Dermis microvascular lymphatic vessel endothelial cell (primary cell): ENCODE results near the gene BIVM. TPM values are rescaled to one million over a fixed set of nuclear protein-coding genes. Genes with fewer than 3 reads are reported as not detected.

Experiments used
- DNase-seq, 2 donors: peaks; one replicate each; pipeline versions ENCODE4 v3.0.0 to v3.0.0-alpha.2; 2010; ENCODE audit warnings: low read depth in 2 of 2
- total RNA-seq: library from RNA; depleted of rRNA; stranded (reverse); fragments of >200 nt; gene quantifications from 2 replicates; pipeline ENCODE4 v1.2.1, GENCODE V29; 2014

BIVM gene
- total RNA-seq, 1 donor from 2014 or later: 13.6 TPM

DNA sequence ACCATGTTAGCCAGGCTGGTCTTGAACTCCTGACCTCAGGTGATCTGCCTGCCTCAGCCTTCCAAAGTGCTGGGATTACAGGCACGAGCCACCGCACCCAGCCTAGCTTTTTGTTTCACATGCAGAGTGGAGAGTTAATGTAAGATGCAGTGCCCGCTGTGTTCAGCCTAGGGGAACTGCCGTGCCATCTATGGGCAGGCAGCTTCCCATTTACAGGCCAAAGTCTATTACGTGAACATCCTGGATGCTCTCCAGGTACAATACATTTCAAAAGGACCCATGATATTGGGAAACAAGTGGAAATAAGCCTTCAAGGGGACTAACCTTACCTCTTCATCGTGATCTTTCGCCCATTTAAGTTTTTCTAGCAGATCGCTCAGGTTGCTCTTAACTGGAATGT lies 10.2 kb upstream of the BIVM start:
- DNase-seq: no peak

DNA sequence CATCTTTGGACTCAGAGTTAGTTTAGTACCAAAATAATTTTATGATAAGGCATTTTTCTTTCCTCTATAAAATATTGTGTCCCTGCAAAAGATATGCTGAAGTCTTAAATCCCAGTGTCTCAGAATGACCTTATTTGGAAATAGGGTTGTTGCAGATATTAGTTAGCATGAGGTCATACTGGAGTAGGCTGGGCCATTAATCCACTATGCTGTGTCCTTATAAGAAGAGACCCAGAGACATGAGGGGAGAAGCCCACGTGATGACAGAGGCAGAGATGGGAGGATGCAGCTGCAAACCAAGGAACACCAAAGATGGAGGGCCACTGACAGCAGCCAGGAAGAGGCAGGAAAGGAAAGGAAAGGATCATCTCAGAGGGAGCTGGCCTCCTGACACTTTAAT lies 6.5 kb upstream of the BIVM start:
- no peak for DNase-seq

DNA sequence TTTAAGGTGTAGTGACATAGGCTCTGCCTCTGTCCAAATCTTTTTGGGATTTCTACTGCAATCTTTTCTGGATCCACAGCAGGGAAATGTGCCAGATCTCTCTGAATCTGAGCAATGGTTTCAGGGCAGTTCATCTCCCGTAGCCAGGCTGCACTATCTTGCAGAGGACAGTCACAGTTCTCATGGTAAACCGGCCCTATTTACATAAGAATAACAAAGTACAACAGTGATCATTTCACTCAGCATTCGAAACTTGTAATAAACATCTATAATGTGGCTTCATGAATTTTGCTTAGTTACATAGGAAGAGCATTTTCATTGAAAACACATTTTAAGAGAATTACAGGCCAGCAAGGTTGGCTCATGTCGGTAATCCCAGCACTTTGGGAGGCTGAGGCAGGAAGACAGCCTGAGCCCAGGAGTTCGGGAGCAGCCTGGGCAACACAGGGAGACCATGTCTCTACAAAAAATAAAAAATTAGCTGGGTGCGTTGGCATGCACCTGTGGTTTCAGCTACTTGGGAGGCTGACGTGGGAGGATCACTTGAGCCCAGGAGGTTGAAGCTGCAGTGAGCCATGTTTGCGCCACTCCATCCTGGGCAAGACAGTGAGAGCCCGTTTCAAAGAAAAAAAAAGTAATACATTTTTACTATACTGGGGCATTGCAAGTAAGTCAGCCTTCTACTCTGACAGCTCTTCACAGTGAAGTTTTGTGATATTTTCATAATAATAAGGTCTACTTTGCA lies 5.1 kb upstream of the BIVM start:
- DNase-seq: no peak

DNA sequence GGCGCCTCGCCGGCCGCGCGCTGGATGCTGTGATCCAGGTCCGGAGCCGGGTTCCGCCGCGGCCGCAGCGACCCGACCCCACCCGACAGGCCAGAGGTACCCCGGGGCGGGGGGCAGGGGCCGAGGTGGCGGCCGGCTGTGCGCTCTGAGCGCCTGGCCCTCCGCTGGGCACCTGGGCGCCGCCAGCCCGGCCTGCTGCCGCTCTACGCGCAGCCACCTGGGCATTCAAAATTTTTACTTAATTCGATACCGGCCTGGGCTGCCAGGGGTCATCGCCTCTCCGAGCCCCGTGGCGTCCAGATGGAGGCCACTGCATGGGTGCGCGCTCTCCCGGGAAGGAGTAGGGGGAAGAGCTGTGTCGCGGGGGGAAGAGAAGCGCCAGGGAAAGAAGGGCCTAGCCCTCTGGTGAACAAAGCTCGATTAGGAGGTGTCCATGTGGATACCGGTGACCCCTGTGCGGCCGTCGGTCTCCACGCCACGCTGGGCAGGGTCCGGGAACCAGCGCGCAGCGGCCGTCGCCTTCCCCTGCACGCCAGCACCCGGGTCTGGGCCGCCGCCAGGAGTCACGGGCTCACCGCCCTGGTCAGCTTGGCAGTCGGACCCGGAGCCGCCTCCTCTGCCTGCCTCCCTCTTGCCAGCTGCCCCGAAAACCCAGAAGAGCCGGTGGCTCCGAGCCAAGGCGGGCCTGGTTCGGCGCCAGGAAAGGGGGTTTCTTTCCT lies 666 bp downstream of the BIVM start:
- peak in 1 of 2 donors; percentile 33 for DNase-seq

DNA sequence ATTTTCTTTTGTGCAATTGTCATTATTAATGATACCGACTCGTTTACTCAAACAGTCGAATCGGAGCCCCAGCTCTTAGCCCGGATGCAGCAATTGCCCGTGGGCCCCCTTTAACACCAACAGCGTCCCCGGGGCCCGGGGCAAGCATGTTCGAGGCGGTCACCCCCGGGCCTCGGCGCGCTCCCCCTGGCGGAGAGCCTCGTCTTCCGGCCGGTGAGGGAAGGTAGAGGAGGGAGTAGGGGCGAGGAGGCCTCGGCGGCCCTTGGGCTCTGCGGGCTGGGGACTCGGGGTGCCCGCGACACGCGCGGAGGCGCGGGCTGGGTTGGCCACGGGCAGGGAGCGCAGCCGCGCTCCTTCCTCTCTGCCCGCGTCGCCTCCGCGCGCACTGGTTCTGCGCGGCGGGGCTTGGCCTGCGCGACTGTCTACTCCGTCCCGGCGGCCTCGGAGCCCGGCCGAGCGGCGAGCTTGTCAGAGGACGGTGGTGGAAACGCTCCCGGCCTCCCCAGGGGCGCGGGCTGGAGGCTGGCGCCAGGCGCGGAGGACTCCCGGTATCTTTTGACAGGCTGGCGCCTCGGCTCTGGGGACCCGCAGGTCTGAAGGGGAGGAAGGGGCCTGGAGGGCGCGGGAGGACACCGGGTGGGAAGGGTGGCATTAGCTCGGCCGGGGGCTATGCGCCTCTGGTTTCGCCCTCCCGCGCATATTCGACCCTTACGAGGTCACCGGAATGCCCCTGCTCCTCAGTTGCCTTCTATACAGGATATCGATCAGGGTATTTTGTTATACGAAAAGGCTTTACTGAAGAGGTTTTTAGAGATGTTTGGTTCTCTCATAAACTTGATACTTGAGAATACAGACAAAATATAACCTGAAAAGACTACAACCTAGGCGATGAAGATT lies 1.5 kb downstream of the BIVM start:
- DNase-seq: peak in 1 of 2 donors; percentile 82

DNA sequence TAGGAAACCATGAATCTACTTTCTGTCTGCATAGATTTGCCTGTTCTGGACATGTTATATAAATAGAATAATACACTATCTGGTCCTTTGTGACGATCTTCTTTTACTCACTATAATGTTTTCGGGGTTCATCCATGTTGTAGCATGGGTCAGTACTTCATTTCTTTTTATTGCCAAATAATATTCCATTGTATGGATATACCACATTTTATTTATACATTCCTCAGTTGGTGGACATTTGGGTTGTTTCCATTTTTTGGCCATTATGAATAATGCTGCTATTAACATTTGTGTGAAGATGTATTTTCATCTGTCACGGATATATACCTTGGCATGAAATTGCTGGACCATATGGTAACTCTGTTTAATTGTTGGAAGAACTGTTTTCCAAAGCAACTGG lies 6.8 kb downstream of the BIVM start:
- no peak for DNase-seq

DNA sequence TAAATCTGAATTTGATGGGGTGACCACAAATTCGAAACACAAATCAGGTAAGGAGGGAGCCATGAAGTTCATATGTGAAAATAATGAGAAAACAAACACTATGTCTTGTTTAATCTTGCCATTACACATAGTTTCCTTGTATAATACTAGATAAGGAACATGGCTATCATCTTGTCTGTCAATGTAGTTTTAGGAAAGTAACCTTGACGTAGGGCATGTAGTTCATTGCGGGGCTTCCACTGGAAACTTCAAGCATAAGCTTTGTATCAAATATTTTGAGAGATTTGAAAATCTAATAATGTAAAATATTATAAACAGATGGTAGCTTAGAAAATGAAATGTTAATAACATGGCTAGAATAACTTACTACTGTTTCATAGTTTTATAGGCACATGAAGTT lies 8.8 kb downstream of the BIVM start:
- DNase-seq: no peak

DNA sequence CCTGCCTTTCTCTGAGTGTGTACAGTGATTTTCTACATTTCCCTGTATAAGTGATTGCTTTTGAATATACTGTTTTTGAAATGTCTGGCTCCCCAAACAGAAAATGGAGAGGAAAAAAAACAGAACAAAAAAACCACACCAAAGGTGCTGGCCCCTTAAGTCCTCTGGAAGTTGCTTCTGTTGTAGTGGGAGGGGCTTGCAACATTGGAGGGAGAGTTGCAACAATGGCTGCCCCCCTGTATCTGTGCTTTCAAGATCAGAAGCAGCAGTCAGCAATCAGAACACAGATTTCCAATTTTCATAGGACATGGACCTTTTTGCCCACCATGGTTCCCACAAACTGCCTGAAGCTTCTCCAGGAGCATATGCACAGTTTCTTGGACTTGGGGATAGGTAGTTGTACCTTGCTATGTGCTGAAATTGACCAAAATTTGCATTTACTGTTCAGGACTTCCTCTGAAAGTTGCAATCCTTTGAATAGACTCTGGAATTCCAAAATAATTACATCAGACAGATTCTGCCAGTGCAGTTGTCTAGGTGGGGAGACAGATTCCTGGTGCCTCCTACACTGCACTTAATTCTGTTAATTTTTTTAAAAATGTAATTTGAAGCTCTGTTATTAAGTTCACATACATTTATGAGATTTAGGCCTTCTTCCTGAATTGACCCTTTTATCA lies 13.8 kb downstream of the BIVM start:
- no peak for DNase-seq

DNA sequence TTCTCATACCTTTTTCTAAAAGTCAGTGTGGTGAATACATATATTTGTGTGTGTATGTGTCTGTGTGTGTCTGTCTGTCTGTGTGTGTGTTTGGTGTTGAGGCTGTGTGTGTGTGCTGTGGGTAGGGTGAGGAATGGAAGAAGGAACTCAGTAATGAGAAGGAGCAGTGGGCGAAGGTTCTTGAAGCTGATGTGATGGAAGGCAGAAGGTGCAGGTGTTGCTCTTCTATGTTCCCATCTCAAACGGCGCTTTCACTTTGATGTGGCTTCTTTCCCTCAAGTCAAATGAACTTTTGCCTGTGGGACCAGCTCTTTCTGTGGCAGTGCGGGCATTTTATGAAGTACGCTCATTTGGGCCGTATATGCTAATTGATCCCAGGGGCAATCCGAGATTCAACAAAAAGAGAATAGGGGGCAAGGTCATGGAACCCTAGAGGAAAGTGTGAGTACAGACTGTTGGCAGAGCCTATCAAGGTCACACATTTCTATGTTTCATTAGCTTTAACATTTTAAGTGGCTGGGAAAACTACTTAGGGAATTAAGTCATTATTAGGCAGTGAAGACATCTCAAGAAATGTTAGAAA lies 15.2 kb downstream of the BIVM start:
- no peak for DNase-seq

DNA sequence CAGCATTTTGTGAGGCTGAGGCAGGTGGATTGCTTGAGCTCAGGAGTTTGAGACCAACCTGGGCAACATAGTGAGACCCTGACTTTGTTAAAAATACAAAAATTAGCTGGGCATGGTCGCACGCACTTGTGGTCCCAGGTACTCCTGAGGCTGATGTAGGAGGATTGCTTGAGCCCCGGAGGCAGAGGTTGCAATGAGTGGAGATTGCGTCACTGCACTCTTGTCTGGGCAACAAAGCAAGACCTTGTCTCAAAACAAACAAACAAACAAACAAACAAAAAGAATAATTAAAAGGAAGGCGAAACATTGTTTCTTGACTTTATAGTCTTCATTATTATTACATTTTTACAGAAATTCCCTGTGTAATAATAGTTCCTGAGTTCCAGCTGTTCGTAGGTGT lies 15.9 kb downstream of the BIVM start:
- DNase-seq: no peak

DNA sequence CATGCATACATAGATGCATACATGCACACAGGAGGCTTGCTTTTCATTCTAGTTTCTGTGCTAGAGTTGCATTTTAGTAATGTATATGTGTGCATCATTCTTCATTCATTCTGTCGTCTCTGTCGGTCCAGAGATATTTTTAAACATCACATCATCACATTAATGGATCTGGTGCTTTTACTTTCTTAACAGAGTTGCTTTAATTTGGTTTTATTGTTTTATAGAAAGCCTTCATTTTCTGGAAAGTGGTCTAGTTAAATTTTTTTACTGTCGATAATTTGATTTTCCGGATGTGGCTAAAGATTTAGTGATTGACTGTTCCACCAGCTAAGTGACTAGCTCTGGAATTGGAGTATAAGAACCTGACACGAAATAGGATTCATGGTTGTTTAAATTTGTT lies 16.9 kb downstream of the BIVM start:
- no peak for DNase-seq

DNA sequence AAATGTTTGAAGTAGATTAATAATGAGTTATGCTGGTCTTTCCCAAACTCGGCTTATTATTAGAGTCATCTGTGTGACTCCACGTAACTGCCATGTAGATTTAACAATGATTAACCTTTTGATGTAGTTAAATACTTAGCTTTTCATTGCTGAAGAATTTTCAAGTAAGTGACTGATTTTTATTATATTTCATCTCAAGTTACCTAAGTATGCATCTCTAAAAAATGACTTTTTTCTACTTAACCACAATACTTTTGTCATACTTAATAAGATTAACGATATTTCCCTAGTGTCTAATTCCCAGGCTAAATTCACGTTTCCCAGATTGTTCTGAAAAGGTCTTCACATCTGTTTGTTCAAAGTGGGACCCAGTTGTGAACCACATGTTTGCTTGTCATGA lies 17.8 kb downstream of the BIVM start:
- no peak for DNase-seq

DNA sequence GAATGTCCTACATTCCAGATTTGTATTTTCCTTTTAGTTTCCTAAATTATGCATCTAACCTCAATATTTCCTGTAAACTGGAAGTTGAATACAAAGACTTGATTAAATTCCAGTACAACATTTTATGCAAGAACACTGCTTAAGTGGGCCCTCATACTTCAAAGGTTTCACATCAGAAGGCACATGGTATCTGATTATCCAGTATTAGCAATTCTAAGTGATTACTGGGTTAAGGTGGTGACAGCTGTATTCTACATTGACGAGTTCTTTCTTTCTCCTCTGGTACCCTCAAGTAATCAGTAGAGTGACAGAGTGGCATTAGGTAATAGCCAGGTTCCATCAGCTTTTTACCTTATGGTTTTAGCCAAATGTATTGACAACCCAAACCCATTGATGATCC lies 18.3 kb downstream of the BIVM start:
- no peak for DNase-seq

DNA sequence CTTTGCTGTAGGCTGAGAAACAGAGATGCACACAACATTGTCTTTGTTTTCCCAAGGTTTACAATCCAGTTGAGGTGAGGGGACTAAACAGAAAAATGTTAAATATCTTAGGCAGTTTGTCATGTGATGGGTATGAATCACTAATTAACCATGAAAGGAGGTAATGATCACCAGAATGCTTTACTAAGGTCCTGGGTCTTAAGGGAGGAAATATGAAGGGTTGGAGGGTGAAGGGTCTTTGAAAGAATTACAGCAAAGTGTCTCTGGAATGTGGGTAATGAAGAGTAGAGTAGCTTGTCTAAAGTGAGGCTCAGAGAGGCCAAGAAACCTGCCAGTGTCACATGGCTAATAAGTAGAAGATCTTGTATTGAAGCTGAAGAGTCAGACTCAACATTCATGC lies 19.0 kb downstream of the BIVM start:
- no peak for DNase-seq

DNA sequence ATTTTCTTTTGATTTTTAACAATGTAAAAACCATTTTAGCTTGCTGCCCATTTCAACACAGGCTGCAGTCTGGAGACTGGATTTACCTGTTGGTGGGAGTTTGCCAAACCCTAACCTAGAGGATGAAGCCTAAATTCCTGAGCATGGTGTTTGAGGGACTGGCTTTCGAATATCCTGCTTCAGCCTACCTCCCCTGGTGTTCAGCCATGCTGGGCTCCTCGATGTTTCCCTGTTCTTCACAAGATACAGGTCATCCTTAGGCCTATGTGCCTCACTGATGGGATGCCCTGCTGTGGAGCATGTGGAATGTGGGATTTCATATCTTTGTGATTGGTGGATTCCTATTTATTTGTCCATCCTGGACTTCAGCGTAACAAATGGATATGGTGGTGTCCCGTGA lies 26.5 kb downstream of the BIVM start:
- DNase-seq: no peak

DNA sequence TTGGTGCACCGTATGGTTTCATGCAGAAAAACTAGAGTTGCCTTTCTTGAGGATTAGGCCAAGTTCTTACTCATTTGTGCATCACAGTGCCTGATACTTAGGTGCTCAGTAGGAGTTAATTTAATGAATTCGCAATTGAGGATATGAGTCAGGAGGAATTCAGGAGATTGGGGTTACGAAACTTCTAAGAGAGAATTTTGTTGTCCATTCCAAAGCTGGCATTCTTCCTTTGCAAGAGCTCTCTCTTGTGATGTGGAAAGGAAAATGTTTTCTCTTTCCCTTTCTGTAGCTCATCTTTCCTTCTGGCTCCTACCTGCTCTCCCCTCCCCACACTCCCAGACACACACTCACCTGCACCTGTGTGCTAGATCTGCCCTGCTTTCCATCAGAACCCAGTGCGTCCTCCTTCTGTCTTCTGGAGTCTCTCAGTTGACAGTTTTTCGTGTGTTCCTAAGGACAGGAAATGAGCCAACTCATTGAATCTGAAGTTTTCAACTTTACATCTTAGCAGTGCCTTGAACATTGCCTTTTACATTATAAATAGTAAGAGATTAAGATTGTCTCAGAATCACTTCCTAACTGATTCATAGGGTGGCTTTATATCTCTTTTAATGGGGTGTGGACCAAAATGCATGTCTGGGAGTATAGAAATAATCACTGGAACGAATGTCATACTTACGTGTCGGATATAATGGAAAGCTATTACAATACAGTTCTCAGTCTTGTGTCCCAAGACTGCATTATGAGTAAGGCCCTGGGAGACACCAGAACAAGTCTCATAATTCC lies 27.2 kb downstream of the BIVM start:
- peak in 1 of 2 donors; percentile 37 for DNase-seq

DNA sequence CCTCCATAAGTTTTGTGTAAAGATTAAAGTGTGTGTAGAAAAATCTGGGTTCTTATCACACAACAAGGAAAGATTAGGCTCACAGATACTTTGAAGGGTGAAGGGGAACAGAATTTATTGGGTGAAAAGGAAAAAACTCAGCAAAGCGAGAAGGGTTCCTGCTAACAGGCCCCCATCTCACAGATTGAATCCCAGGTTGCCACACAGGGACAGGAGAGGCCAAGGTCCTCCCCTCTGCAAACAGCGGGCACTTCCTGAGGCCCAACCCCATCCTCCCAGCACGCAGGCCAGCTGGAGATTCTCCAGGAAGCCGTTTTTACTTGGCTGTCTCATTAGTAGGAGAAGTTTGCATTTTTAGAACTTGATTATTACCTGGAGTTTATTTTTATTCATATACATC lies 31.7 kb downstream of the BIVM start:
- DNase-seq: no peak

DNA sequence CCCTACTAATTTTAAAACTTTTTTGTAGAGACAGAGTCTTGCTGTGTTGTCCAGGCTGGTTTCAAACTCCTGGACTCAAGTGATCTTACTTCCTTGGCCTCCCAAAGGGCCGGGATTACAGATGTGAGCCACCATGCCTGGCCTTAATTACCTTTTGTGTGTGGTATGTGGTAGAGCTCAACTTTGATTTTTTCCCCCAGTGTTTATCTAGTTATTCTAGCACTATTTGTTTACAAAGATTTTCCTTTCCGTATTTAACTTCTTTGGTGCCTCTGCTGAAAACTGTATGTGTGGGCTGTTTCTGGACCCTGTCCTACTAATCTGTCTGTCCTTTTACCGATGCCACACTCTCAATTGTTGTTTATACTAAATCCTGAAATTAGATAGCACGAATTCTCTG lies 37.6 kb downstream of the BIVM start:
- DNase-seq: no peak

DNA sequence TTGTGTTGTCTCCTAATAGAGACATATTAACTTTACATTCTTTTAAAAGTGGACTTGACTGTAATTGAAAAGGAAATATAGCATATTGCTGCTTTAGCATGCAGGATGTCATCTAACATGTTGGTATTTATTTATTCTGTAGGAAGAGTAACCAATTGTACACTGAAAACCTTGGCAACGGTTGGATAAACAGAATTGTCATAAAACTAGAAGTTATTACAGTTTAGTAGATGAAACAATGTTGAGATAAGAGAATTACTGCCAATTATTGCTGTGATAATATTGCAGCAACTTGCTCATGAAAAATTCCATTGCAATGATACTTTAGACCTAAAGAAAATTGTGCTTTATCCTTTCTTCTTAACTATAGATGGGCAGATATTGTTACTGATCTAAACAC lies 39.4 kb downstream of the BIVM start:
- DNase-seq: no peak

DNA sequence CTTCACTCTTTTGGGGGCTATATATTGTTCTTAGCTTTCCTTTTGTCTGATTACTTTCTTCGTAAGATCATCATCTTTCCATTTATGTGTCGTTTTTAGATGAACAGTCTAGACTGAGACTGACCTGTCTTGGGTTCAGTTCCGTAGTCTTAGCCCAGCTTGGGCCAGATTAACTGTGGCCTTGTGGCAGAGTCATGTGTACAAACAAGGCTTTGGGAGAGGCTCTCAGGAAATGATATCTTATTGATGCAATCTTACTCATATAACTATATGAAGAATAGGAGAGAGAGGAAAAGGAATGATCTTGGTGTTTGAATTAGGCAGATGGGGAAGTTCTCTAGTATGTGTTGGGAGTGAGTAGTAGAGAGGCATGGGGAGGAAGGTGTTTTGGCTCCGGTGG lies 40.1 kb downstream of the BIVM start:
- no peak for DNase-seq

DNA sequence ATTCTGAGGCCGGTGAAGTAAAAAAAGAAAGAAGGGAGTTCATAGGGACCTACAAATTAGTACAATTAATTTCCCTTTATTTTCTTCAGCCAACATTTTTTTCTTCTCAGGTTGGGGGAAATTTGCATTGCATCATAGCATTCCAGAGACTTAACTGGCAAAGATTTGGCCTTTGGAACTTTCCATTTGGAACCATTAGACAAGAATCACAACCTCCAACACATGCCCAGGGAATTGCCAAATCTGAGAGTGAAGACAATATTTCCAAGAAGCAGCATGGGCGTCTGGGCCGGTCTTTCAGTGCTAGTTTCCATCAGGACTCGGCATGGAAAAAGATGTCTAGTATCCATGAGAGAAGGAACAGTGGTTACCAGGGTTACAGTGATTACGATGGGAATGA lies 40.5 kb downstream of the BIVM start:
- no peak for DNase-seq
